Common myeloid progenitor, CD34-positive (primary cell): ENCODE results near the gene ATP6V0E1.

ENCODE experiments used
- CTCF ChIA-PET: fragments of 350-600 bp; sonication (Branson Sonifier 250); formaldehyde crosslinking; loops from one replicate; lab custom pipeline; 2021; ENCODE audit warnings: antibody characterized with exemption; lab: Charles Lee
- POLR2A ChIA-PET: fragments of 350-600 bp; sonication (Branson Sonifier 250); formaldehyde crosslinking; loops from one replicate; lab custom pipeline; 2021; ENCODE audit warnings: antibody characterized with exemption; lab: Charles Lee
- DNase-seq, 3 donors: peaks; one replicate each; pipeline versions ENCODE4 v3.0.0 to v3.0.0-alpha.2; 2013
- H3K27ac ChIP-seq, 2 experiments: 1 replicate in 1 of 2; 2 replicates in 1 of 2; pipeline ENCODE4 v1.7.0; 2013; ENCODE audit warnings: inconsistent platforms in 2 of 2, low read length in 2 of 2, mild to moderate bottlenecking in 2 of 2, low read depth in 1 of 2, moderate library complexity in 1 of 2; ENCODE audit not compliant: severe bottlenecking in 2 of 2, insufficient read depth in 1 of 2, poor library complexity in 1 of 2
- H3K27me3 ChIP-seq, 5 experiments: replicated peaks in 2 of 5; 1 replicate in 3 of 5; 2 replicates in 2 of 5; pipeline versions ENCODE4 v1.6.1 to v1.7.0; 2013; ENCODE audit warnings: low read length in 4 of 5, mild to moderate bottlenecking in 2 of 5, moderate library complexity in 2 of 5, inconsistent platforms in 1 of 5; ENCODE audit not compliant: insufficient read depth in 5 of 5, control insufficient read depth in 4 of 5
- H3K36me3 ChIP-seq, 4 experiments: 1 replicate in 2 of 4; 2 replicates in 2 of 4; pipeline versions ENCODE4 v1.6.1 to v1.7.0; 2013; ENCODE audit warnings: low read length in 3 of 4, control low read depth in 1 of 4, mild to moderate bottlenecking in 1 of 4; ENCODE audit not compliant: control insufficient read depth in 4 of 4, insufficient read depth in 4 of 4
- H3K4me1 ChIP-seq, 4 experiments: 1 replicate in 3 of 4; 2 replicates in 1 of 4; pipeline versions ENCODE4 v1.6.1 to v1.7.1; 2013; ENCODE audit warnings: low read length in 3 of 4, mild to moderate bottlenecking in 3 of 4, control low read depth in 1 of 4, inconsistent platforms in 1 of 4, moderate library complexity in 1 of 4; ENCODE audit not compliant: control insufficient read depth in 4 of 4, insufficient read depth in 4 of 4; ENCODE audit errors: control extremely low read depth in 1 of 4
- H3K4me3 ChIP-seq, 7 experiments: 1 replicate in 4 of 7; 2 replicates in 3 of 7; pipeline versions ENCODE4 v1.5.1 to v1.7.0; 2013; ENCODE audit warnings: mild to moderate bottlenecking in 7 of 7, low read length in 6 of 7, moderate library complexity in 6 of 7, inconsistent platforms in 2 of 7, low read depth in 2 of 7, control low read depth in 1 of 7; ENCODE audit not compliant: insufficient read depth in 4 of 7, control insufficient read depth in 1 of 7; ENCODE audit errors: extremely low read depth in 1 of 7
- H3K9me3 ChIP-seq, 5 experiments: 1 replicate in 4 of 5; 2 replicates in 1 of 5; pipeline versions ENCODE4 v1.6.1 to v1.7.1; 2013; ENCODE audit warnings: low read length in 4 of 5, mild to moderate bottlenecking in 2 of 5, inconsistent platforms in 1 of 5, low read depth in 1 of 5, moderate library complexity in 1 of 5; ENCODE audit not compliant: control insufficient read depth in 4 of 5, insufficient read depth in 2 of 5; ENCODE audit errors: control extremely low read depth in 1 of 5
- WGBS: methylation state at CpG from one replicate; pipeline ENCODE4 v1.1.5; 2013; ENCODE audit not compliant: insufficient coverage; 5-methylcytosine and 5-hydroxymethylcytosine counted together

The ATP6V0E1 gene

DNA sequence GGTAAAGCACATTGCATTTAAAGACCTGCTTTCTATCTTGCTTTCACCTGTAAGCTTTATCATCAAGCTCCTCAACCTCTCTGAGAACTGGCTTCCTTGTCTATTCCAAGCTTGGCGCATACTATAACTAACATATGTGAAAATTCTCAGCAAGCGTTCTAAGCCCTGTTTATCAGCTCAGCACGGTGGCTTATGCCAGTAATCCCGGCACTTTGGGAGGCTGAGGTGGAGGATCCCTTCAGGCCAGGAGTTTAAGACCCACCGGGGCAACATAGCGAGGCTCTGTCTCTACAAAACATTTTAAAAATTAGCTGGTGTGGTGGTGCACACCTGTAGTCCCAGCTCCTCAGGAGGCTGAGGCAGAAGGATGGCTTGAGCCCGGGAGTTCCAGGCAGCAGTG is 1.6 kb upstream of the ATP6V0E1 start:
- 100% methylated on average over 5 of the region's 7 CpGs for WGBS
- Histone ChIP-seq H3K36me3 (peaks cover 0 to 6% (median 4%) of the 10 kb centered on the region in 4 experiments), H3K27me3 (peaks cover 0 to 5% (median 0%) of the 10 kb centered on the region in 5 experiments), H3K4me3 (no peak overlapping the region), H3K4me1 (peaks cover 2 to 19% (median 15%) of the 10 kb centered on the region in 4 experiments), H3K27ac (no peak overlapping the region), H3K9me3 (no peaks in the 10 kb centered on the region)
- ChIA-PET POLR2A (no interaction called here), CTCF (interaction anchor here (0.6 to 3.0 kb wide), 6 partner anchors 9 to 1728 kb away, joined by 3 to 11 read pairs (median 3); no protein-coding TSS in a partner anchor)
- no peak for DNase-seq

DNA sequence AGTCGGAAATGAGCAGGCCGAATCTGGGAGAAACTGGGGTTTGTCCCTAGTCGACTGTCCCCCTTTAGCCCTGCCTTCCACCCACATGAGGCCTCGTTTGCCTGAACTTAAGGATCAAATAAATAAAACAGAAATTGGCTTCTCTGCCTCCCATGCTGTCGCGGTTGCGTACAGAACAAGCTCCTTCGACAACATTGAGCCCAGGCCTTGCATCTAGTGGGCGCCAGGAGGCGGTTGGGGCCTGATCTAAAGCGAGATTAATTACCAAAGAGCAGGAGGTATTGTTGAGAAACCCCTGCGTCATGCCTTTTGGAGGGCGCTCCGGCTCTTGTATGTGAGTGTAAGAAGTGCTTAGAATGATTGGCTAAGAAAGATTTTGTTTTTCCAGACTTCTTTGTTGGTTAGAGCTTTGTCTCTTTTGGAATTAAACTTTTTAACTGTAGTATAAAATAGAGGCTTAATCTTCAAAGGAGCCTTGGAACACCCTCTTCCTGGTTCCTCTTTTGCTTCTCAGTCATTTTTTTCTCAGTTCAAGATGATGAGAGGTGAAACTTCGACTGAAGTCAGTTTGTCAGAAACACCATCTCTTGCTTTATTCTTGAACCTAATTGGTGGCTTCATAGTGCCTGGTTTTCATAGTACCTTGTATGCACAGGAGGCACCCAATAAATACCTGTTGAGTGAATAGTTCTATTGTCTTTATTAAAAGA is 828 bp downstream of the ATP6V0E1 start:
- 0% methylated on average over 11 of the region's 15 CpGs for WGBS
- DNase-seq = peak; percentile 92 to 96 (median 95)
- POLR2A ChIA-PET = interaction anchor here (0.6 to 1.6 kb wide), 3 partner anchors 73 to 160 kb away, joined by 3 to 15 read pairs (median 3); partner anchors contain the start of gene BNIP1

DNA sequence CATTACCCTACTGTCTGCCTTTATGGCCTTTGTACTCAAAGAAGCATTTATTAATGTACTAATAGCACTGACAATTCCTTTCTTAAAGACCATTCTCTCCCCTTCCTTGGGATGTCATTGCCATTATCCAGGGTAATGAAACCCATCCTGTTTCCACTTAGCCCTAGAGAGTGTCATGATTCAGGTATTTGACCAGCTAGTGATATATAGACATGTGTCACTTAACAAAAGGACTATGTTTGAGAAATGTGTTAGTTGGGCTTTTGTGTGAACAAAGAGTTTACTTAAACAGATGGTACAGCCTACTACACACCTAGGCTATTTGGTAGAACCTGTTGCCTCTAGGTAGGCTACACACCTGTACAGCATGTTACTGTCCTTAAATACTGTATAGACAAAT is 2.0 kb downstream of the ATP6V0E1 start:
- Histone ChIP-seq H3K27me3 (no peaks in the 10 kb centered on the region), H3K9me3 (no peaks in the 10 kb centered on the region), H3K4me3 (peak overlapping the region in 3 of 7 experiments; percentile 24 to 41 (median 25)), H3K27ac (no peak overlapping the region), H3K36me3 (peaks cover 2 to 24% (median 8%) of the 10 kb centered on the region in 4 experiments), H3K4me1 (peaks cover 2 to 19% (median 15%) of the 10 kb centered on the region in 4 experiments)
- DNase-seq = no peak
- CTCF ChIA-PET = interaction anchor here (1.4 to 2.0 kb wide), 5 partner anchors 10 to 72 kb away, joined by 4 to 7 read pairs (median 4); no protein-coding TSS in a partner anchor
- POLR2A ChIA-PET = no interaction called here

More for the DNA sequence above, 828 bp downstream of the ATP6V0E1 start:
- CTCF ChIA-PET = interaction anchor here (0.6 to 3.0 kb wide), 21 partner anchors 10 to 224 kb away, joined by 3 to 11 read pairs (median 4); partner anchors contain the start of genes BNIP1 and RPL26L1
- peak overlapping the region; percentile 73 to 94 (median 88) for H3K4me3 ChIP-seq
- H3K36me3 ChIP-seq = peaks cover 2 to 19% (median 8%) of the 10 kb centered on the region in 4 experiments
- H3K27me3 ChIP-seq = no peaks in the 10 kb centered on the region
- H3K4me1 ChIP-seq = peaks cover 2 to 19% (median 15%) of the 10 kb centered on the region in 4 experiments
- peak overlapping the region; percentile 74 to 94 for H3K27ac ChIP-seq
- H3K9me3 ChIP-seq = no peaks in the 10 kb centered on the region

DNA sequence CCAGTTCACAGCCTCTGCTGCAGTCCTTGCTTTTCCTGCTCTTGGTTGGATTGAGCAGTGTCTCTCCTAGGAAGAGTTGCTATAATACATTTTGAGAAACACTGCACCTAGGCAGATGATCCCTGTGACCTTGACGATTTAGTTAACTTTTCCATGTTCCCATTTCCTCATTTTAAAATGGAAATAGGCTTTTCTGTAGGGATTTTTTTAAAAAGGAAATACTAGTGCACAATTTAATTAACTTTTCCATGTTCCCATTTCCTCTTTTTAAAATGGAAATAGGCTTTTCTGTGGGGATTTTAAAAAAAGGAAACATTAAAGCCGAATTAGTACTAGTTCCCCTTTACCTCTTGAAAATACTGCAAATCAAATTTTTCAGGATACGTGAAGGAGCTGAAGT is 4.7 kb downstream of the ATP6V0E1 start:
- H3K9me3 ChIP-seq = no peaks in the 10 kb centered on the region
- peaks cover 2 to 18% (median 14%) of the 10 kb centered on the region in 4 experiments for H3K4me1 ChIP-seq
- no peak for DNase-seq
- no peaks in the 10 kb centered on the region for H3K27me3 ChIP-seq
- POLR2A ChIA-PET = no interaction called here
- peaks cover 3 to 42% (median 14%) of the 10 kb centered on the region in 4 experiments for H3K36me3 ChIP-seq
- H3K27ac ChIP-seq = no peak overlapping the region
- no peak overlapping the region for H3K4me3 ChIP-seq
- 67% methylated on average over 1 of the region's 3 CpGs for WGBS
- CTCF ChIA-PET = no interaction called here

DNA sequence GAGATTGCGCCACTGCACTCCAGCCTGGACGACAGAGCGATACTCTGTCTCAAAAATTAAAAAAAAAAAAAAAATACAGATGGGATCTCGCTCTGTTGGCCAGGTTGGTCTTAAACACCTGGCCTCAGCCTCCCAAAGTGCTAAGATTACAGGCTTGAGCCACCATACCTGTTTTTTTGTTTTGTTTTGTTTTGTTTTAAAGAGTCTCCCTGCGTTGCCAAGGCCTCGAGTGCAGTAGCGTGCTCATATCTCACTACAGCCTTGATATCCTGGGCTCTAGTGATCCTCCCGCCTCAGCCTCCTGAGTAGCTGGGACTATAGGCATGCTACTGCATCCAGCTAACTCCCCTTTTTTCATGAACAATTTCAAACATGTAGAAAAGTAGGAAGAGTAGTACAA is 7.2 kb downstream of the ATP6V0E1 start:
- Histone ChIP-seq H3K9me3 (no peaks in the 10 kb centered on the region), H3K27me3 (no peaks in the 10 kb centered on the region), H3K4me1 (peaks cover 0 to 2% (median 0%) of the 10 kb centered on the region in 4 experiments), H3K27ac (no peak overlapping the region), H3K4me3 (no peak overlapping the region), H3K36me3 (peaks cover 11 to 63% (median 25%) of the 10 kb centered on the region in 4 experiments)
- DNase-seq = no peak
- ChIA-PET POLR2A (no interaction called here), CTCF (interaction anchor here (1.2 kb wide), 1 partner anchor 9 kb away, joined by 4 read pairs; no protein-coding TSS in a partner anchor)
- WGBS = 100% methylated on average over 4 of the region's 8 CpGs

DNA sequence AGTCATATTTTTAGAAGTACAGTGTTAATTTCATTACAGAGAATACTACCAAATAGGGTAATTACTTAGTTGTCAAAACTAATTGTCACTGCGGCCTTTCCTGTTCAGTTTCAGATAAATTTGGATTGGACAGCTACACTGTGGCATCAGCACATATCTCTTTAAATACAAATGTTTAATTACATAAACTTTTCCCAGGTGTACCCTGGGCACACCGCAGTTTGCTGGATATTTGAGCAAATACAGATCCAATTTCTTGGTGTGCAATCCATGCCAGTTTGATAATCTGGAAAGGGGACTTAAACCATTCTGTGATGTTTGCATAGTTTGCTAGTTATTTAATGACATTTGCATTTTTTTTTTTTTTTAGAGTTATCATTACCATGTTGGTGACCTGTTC is 10.8 kb downstream of the ATP6V0E1 start:
- H3K4me1 ChIP-seq = no peaks in the 10 kb centered on the region
- DNase-seq = no peak
- no peaks in the 10 kb centered on the region for H3K27me3 ChIP-seq
- H3K27ac ChIP-seq = no peak overlapping the region
- H3K4me3 ChIP-seq = no peak overlapping the region
- no peaks in the 10 kb centered on the region for H3K9me3 ChIP-seq
- ChIA-PET CTCF (interaction anchor here (0.9 to 2.5 kb wide), 5 partner anchors 8 to 39 kb away, joined by 3 to 10 read pairs (median 6); partner anchors contain the start of gene ATP6V0E1), POLR2A (no interaction called here)
- peaks cover 9 to 55% (median 26%) of the 10 kb centered on the region in 4 experiments for H3K36me3 ChIP-seq
- 100% methylated on average over 2 of the region's 2 CpGs for WGBS
